Measurements from ENCODE around the gene RSPH3.
"Not testable (repeated sequence)": the region's sequence is repeated elsewhere in the genome, so short reads cannot be mapped to it uniquely, and the experiment has no call there.

The RSPH3 gene

DNA sequence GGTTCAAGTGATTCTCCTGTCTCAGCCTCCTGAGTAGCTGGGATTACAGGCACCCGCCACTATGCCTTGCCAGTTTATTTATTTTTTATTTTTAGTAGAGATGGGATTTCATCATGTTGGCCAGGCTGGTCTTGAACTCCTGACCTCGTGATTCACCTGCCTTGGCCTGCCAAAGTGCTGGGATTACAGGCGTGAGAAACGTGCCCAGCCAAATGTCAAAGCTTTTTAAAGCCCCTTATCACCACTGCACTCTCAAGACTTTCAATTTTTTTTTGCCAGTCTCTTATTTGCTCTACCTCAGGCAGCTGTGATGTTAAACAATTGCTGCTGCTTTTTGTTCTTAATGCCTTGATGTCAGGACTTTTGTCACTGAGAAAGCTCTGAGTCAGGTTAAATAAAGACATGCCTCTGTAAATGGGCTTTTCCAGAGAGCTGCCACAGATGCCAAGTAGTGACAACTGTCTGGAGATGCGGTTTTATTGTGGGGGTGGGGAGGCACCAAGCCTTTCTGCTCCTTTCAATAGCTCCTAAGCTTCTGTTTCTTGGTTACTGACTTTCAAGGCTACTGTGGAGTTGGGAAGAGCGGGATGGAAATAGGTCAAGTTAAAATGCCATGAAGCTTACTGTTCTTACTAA lies 29.2 kb downstream of the RSPH3 start:
- no peak for DNase-seq

DNA sequence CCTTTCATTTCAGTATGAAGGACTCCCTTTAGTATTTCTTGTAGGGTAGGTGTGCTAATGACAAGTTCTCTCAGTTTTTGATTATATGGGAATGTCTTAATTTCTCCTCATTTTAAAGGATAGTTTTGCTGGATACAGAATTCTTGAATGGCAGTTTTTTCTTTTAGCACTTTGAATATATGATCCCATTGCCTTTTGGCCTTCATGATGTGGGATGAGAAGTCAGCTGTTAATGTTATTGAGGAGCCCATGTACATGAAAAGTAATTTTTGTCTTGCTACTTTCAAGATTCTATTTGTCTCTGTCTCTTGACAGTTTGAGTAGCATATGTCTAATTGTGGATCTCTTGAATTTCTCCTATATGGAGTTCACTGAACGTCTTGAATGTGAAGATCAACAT lies 30.9 kb downstream of the RSPH3 start:
- DNase-seq: no peak

DNA sequence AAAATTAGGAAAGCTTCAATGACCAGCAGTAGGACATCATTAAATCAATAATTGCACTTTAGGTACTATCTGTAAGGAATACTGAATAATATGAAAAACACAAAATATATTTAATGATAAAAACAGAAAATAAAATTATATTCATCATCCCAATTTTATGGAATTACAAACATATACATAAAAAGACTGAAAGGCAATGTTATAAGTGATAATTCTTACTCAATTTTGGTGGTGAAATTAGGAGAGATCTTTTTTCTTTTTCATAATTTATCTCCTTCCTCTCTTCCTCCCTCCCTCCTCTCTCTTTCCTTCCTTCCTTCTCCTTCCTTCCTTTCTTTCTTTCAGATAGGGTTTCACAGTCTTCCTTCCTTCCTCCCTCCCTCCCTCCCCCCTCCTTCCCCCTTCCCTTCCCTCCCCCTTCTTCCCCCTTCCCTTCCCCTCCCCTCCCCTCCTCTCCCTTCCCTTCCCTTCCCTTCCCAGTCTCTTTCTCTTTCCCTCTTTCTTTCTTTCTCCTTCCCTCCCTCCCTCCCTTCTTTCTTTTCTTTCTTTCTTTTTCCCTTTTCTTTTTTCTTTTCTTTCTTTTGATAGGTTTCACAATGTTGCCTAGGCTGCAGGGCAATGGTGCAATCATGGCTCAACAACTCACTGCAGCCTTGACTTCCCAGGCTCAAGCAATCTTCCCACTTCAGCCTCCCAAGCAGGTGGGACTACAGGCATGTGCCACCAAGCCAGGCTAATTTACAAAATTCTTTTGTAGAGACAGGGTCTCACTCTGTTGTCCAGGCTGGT lies 36.8 kb downstream of the RSPH3 start:
- no peak for DNase-seq

- DNase-seq: no peak
Observed at GRCh38 chr6:158962371-158962770, 37.6 kb downstream of the RSPH3 start.

DNA sequence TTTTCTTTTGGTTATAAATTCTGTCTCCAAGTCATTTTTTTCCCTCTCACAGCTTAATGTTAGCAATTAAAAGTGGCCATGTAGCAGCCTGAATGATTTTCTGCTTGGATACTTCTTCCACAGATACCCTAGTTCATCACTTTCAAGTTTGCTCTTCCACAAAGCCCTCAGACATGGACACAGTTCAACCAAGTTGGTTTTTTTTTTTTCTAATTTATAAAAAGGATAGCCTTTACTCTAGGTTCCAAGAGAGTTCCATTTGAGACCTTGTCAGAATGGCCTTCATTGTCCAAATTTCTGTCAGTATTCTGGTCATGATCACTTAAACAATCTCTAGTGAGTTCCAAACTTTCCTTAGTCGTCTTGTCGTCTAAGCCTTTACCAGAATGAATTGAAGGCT lies 40.0 kb downstream of the RSPH3 start:
- no peak for DNase-seq

- no peak for DNase-seq
Observed at GRCh38 chr6:158959552-158959951, 40.5 kb downstream of the RSPH3 start.

DNA sequence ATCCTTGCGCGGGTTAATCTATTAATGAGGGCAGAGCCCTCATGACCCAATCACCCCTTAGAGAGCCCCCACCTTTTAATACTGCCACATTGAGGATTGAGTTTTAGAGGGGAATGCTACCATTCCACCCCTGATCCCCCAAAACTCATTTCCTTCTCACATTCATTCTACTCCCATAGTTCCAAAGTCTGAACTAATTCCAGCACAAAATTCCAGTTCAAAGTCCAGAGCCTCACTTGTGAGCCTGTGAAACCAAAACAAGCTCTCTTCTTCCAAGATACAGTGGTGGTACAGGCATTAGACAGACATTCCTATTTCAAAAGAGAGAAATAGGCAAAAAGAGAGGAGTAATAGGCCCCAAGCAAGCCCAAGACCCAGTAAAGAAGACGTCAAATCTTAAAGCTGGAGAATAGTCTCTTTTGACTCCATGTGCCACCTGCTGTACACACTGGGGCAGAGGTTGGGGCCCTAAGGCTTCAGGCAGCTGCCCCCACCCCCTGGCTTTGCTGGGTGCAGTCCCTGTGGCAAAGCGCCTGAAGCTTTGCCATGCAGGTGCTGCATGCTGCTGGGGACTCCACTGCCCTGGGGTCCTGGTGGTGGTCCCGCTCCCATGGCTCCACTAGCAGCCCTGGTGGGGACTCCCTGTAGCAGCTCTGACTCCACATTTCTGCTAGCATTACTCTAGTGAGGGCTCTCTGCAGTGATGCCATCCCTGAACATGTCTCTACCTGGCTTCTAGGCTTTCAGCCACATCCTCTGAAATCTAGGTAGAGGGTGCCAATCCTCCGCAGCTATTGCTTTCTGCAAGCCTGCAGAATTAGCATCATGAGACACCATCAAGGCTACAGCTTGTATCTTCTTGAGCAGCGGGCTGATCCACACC lies 41.3 kb downstream of the RSPH3 start:
- DNase-seq: peak; percentile 24

- no peak for DNase-seq
Observed at GRCh38 chr6:158955255-158955654, 44.7 kb downstream of the RSPH3 start.

GRCh38 chr6:158954753-158955152 lies 45.2 kb downstream of the RSPH3 start:
- DNase-seq: no peak

DNA sequence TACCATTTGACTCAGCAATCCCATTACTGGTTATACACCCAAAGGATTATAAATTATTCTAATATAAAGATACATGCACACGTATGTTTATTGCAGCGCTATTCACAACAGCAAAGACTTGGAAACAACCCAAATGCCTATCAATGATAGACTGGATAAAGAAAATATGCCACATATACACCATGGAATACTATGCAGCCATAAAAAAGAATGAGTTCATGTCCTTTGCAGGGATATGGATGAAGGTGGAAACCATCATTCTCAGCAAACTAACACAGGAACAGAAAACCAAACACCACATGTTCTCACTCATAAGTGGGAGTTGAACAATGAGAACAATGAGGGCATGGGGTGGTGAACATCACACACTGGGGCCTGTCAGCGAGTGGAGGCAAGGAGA lies 48.0 kb downstream of the RSPH3 start:
- DNase-seq: not testable (repeated sequence)

- DNase-seq: not testable (repeated sequence)
Observed at GRCh38 chr6:158951565-158951964, 48.4 kb downstream of the RSPH3 start.

- no peak for DNase-seq
Observed at GRCh38 chr6:158947284-158947683, 52.7 kb downstream of the RSPH3 start.

GRCh38 chr6:158943380-158944032 lies 56.5 kb downstream of the RSPH3 start:
- no peak for DNase-seq

DNA sequence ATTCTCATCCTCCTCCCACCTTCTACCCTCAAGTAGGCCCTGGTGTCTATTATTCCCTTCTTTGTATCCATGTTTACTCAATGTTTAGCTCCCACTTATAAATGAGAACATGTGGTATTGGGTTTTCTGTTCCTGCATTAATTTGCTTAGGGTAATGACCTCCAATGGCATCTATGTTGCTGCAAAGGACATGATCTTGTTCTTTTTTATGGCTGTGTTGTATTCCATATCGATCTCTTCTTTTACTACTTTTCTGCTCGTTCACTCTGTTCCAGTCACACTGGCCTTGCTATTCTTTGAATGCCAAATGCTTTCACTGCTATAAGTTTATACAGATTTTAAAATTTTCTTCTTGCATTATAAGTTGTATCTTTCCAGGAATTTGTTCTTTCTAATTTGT lies 57.7 kb downstream of the RSPH3 start:
- no peak for DNase-seq

DNA sequence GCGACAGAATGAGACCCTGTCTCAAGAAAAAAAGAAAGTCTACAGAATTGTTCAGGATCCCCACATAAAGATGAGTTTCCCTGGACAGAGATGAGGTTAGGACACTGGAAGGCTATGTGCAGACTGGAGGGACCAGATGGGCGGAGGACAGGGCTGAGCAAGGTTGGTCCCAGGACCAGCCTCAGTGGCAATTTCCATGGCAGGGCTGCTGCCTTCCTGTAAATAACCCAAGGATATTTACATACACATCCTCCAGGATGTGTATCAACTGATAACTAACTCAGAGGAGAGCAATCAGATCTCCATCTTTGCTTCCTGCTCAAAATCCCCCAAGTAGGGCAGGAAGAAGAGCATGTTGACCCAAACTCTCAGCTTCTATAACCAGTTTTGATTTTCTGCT lies 58.8 kb downstream of the RSPH3 start:
- no peak for DNase-seq

DNA sequence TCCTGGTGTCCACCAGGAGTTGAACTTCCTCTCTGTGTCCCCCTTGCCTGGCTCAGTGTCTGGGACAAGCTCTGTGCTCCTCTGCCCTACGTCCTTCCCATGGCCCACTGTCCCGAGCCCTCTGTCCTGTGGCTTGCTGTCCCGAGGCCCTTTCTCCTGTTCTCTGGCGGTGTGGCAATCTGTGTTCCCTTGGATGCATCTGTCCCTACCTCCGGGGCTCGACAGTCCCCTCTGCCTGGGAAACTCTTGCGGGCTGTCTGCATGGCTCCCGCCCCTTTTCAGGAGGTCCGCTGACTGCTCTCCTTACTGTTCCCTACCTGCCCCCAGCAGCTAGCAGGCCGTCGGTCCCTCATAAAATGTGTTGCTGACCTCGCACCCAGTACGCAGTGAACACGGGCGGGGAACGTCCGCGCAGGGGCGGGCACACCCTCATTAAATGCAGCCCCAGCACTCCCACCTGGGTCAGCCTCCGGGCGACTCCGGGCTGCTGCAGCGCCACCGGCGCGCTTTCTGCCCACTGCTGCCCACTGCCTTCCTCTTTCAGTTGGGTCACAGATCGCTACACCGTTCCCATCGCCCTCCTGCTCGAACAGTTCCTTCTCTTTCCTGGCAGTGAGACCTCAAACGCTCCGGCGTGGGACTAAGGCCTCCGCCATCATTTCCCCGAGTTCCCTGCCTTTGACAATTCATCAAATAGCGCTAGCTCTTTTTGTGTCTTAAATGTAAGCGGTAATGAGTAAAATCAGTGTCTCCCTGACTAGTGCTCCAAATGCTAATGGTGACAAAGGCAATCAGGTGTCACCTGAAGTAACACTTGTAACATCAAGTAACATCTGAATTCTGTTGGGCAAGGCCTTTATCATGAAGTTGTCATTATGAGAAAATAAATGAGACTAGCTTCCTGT lies 60.5 kb downstream of the RSPH3 start:
- DNase-seq: no peak

- DNase-seq: peak; percentile 31
Observed at GRCh38 chr6:158938811-158939254, 61.2 kb downstream of the RSPH3 start.

- DNase-seq: no peak
Observed at GRCh38 chr6:158938220-158938619, 61.8 kb downstream of the RSPH3 start.

- DNase-seq: no peak
Observed at GRCh38 chr6:158934157-158934556, 65.8 kb downstream of the RSPH3 start.

DNA sequence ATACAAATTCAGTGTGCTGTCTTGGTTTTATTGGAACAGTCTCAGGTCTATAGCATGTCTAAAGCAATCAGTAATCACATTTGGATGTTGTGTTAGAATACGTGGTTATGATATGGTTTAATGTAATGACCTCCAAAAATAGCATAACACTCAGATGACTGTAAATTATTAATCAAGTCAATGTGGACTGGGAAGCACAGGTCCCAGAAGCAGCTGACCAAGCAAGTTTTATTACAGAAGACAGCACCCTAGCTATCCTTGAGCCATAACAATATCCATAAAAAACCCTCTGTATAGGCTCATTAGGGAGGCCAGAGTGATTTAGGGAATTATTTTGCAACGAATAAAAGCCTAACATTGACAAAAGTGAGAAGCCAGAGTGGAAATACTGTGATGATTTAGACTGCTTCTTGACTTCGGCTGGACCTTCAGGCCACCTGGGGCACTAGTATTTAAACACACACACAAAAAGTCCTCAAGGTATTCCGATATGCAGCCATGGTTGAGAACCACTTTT lies 66.9 kb downstream of the RSPH3 start:
- no peak for DNase-seq

DNA sequence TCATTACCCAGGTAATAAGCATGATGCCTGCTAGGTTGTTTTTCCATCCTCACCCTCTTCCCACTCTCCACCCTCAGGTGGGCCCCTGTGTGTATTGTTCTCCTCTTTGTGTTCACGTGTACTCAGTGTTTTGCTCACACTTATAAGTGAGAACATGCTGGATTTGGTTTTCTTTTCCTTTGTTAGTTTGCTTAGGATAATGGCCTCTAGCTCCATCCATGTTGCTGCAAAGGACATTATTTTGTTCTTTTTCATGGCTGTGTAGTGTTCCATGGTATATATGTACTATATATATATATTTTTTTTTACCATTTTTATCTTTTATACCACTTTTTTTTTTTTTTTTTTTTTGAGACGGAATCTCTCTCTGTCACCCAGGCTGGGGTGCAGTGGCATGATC lies 71.9 kb downstream of the RSPH3 start:
- no peak for DNase-seq

DNA sequence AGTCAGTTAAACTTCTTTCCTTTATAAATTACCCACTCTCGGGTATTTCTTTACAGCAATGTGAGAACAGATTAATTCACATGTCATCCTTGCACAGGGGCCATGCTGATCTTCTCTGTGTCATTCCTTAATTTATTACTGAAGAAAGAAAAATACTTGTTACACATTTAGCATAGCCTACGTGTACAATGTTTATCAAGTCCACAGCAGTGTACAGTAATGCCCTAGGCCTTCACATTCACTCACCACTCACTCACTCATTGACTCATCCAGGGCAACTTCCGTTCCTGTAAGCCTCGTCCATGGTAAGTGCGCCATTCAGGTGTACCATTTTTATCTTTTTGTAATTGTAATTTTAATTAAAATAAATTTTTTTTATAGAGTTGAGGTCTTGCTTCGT lies 73.6 kb downstream of the RSPH3 start:
- no peak for DNase-seq
